COLO829 (cell line): ENCODE measurements around the gene RNLS.
A peak's percentile ranks its signal among the peaks of the same experiment; 100 is the strongest.

ENCODE experiments used
- DNase-seq: peaks from one replicate; pipeline ENCODE4 v3.0.0; 2012; ENCODE audit warnings: low spot score

Gene RNLS

DNA sequence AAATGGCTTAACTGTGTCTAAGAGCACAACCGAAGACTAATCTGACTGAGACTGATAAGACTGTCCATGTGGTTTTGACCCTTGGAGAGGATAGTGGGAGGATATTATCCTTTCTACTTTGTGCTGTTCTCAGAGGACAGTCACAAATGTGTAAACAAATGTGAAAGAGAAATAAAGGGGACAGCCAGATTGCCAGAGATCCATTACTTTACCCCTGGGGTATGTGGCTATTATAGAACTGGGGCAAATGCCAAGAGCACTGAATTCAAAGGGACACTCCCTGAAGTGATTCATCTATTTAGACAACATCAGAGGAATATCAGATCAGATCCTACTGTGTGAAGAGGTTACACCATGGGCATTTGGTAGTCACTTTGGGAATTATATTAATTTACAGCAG is 154.7 kb downstream of the RNLS start:
- peak; percentile 21 for DNase-seq

DNA sequence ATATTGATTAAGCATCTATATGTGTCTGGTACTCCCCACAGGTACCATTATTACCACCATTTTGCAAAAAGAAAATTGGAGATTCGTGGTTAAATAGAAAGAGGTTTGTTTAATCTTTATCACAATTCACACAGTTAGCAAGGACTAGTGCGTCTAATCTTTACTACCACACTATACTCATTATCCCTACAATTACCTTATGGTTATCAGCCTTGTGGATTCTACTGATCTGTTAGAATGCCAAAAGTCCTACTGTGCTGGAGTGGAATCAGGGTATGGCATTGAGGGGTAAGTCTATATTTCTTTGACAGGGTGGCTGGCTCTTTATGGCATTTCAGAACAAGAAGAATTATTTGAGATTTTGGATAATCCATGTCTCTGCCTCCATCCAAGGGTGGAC is 156.1 kb downstream of the RNLS start:
- no peak for DNase-seq

DNA sequence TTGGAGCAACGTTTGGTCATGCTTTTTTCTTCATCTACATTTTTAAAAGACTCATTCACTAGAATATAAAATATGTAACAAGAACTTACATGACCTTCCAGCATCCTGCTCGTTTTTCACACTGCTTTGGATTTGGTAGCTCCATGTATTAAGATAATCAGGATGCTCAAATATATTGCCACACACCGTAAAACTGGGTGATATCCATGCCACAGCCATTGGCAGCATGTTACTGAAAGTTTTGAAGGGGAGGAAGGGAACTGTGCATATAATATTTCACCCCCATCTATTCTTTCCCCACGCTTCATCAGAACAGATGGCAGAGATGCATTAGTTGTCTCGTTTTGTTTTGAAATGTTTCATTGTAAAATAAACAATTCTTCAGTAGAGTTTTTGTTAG is 158.2 kb downstream of the RNLS start:
- DNase-seq, result no peak

DNA sequence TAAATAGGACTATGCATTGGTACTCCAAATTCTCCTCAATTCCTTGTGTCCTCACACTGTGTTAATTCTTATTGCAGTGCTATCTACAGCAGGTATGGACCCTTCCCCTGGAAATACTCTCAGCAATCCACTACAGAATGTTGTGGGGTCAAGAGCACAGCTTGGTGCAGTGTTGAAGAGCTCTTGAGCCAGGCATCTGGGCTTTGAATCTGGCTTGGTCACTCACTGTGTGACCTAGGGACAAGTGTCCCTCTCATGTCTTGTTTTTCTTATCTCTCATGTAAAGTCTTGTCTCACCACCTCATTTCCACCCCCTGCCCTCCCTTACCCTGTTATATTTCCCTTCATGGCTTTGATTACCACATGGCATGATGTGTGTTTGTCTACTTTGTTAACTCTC is 159.4 kb downstream of the RNLS start:
- DNase-seq, result no peak

DNA sequence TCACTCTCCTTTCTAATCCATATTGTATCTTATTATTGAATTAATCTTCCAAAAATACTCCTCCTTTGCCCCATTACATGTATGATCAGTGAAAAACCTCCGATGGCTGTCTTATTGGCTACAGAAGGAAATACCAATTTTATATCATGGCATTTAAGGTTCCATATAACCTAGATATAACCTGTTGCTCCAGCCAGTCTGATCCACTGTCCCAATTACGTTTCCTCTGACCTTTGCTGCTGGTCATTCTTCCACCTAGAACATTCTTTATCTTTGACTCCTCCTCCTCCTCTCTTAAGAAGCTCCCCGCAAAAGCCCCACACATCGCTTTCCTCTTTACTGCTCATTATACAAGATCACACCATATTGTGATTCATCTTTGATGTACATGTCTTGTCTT is 161.5 kb downstream of the RNLS start:
- DNase-seq, result no peak

DNA sequence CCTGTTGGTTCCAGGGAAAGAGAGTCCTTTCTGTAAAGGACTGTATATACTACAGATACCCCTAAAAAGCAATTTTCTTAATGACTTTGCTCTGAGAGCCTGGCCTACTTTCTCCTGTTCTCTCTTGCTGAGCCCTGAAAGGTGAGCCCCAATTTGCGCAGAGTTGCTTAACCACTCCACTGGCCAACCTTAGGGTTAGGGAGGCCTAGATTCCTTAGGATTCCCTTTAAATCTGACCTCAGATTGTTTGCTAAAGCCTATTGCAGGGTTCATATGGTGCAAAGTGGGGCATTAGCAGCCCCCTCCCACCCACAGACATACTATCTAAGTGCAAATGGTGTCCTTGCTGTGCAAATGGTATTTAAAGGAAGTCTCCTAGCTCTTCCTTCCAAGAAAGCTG is 164.2 kb downstream of the RNLS start:
- DNase-seq, result no peak

DNA sequence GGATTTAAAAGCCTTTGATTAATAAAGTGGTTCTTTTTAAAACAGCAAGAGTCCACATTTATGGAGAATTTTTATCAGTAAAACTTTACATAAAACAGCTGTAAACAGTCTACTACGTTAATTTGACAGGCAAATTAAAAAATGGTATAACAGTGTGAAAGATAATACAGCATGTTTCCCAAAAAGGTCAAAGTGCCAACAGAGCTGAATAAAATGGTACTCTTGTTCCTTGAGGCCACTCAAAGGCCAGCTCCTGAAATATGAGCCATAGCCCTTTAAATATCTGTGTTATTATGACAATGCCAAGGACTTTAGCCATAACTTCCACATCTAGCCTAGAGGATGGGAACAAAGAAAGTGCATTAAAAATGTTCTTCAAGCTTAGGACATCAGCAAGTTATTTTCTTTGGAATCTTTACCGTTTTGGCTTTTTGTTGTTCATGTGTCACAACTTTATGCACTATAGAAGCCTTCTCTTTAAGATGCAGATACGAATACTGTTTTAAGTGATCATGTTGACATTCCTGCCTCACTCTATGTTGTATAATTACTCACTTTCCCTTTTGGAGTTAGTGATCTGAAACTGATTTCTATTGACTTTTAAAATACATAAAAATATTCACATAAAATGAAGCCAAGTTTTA is 165.6 kb downstream of the RNLS start:
- DNase-seq, result peak; percentile 25

DNA sequence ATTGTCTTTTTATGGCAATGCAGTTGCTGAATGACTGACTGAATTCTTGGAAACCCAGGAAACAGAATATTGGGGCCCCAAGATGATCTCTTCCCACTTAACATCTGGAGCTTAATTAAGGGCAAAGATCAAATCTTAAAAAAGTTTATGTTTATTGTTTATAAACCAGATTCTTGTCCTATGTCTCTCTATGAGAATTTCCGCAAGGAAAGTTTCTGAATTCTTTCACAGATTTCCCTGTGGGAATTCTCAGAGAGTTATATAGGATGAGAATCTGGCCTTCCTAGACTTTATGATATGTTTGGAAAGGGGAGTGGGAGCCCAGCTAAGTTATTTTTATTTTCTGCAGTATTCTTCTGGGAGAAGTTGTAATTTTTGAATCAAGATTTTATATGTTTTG is 166.3 kb downstream of the RNLS start:
- DNase-seq, result no peak

DNA sequence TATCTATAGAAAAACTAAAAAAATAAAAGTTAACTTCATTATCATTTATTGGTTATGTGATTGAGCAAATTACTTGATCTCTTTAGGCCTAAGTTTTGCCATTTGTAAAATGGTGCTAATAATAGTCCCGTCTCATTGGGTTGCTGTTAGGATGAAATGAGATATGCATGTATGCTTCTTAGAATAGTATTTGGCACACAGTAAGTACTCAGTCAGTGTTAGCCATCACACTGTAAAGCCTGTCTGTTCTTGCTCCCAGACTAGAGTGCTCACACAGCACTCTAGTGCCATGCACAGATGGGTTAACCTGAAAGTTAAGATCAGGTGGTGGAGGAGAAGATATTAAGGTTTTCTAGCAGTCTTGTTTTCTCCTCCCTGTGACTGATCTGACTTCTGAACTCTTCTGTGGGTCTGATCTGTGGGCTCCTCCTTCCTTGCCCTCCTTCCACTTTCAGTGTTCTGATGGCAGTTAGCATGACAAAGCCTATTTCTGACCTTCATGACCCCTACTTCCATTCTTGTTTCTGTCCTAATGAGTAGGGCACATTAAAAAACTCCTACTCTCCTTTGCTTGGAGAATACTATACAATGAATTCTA is 167.5 kb downstream of the RNLS start:
- no peak for DNase-seq

DNA sequence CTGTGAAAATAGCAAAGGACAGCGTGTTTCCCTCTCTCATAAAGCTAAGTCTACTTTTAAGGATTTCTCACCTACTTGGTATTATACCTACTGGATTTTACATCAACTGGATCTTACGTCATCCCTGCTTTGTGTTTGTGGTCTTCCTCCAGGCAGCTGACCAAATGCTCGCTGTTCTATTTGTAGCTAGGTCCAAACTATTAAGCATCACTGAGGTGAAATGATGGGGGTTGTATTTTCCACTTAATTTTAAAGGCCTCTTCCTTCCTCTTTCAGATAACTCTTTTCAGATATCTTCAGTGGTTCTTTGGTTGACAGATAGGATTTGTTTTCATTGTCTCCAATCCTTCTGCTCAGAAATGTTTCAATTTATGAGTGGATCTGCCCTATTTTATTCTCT is 169.7 kb downstream of the RNLS start:
- no peak for DNase-seq

DNA sequence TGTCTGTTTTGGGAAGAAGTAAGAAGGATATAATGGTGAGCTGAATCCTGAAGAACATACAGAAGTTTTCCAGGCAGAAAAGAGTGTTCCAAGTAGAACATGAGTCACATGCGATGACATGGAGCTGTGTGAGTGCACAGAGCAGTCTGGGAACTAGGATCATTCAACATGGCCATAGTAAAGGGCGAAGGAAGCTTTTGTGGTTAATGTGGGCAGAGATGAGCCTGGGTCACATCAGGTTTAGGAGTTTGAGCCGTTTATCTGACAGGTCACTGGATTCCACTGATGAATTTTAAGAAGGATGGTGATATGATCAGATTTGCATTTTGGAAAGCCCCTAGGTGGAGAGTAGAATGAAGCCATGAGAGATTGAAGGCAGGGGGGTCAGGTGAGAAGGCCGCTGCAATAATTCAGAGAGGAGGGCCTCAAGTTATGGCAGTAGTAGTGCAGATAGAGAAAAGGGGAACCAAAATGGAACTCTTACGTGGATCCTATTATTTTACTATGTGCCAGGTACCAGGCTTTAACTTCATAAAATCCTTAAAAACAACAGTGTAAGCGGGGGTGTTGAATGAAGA is 171.3 kb downstream of the RNLS start:
- no peak for DNase-seq

DNA sequence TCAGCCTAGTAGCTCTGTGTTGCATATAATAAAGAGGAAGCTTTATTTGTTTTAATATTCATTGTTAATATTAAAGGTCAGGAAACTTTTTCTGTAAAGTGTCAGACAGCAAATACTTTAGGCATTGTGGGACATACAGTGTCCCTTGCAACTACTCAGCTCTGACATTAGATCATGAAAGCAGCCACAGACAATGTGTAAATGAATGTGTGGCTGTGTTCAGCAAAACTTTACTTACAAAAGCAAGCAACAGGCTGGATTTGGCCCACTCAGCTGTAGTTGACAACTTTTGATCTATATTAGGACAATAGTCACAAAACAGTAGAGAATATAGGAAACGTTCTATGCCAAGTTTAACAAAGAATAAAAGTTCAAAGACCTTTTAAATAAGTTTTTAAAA is 173.3 kb downstream of the RNLS start:
- DNase-seq, result no peak

DNA sequence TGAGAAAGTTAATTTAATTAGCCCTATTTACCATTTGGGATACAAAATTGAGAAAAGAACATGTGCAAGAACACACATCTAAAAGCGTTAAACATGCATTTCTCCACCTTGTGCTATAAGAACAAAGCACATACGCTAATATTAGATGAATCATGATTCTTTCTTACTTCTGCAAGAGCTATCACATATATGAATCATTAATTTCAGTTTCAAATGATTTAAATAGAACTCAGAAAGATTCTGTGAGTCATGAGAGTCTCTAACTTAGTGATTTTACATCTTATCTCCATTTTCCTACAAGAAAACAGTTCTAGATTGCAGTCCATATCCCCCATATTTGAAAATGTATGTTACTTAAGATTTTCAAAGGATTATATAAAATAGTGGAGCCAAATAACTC is 173.9 kb downstream of the RNLS start:
- DNase-seq, result no peak

DNA sequence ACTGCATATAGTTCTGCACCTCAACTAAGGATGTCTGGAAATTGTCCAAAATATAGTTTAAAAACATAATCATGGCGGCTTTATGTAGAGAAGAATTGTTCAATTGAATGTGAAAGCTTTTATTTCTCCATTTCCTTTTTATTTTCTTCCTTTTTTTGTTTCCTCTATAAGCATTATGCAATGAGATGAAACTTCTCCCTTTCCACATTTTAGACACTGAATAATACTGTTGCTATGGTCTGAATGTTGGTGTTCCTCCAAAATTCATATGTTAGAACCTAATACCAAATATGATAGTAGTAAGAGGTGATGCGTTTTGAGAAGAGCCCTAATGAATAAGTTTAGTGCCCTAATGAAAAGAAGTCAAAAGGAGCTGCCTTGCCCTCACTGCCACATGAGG is 175.0 kb downstream of the RNLS start:
- no peak for DNase-seq

DNA sequence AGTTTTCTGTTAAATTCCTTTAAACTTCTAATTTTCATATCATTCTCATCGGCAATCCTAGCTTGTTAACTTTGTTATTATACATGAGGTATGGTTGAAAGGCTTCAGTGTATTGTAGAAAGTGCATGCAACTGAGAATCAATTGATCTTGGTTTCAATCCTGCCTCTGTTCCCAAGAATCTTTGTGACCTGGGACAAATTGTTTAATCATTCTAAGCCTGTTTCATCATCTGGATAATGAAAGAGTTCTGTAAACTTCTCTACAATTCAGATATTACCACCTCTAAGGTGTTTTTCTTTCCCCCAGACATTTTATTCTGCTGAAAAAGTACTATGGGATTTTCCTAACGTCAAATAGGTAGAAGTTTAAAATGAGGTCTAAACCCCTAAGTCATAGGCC is 179.0 kb downstream of the RNLS start:
- no peak for DNase-seq

DNA sequence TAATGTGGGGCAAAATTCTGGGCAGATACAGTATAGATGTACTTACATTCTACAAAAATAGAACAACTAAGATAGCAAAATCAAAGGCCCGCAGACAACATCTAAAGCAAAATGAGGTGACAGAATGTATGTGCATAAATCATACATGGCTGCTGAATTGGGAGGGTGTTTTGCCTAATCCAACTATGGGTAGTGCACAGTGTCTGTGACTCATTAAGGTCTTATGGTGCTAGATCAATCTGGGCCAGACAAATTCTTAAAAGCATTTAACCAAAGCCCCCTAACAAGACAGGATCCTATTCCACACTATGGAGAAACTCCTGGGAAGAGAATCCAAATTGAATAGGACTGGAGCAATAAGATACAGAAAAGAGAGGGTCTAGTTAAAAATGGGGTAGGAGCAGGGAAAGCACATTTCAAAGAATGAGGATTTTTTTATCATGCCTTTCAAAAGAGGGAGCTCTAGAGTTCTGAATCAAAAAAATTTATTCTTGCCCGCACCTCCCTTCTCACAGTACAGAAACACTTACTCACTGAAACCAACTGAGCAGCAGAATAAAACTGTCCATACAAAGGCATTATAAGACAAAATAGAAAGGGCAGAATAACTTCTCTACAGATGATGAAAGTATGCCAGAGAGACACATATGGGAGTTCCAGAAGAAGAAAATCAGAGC is 181.3 kb downstream of the RNLS start:
- DNase-seq, result no peak

DNA sequence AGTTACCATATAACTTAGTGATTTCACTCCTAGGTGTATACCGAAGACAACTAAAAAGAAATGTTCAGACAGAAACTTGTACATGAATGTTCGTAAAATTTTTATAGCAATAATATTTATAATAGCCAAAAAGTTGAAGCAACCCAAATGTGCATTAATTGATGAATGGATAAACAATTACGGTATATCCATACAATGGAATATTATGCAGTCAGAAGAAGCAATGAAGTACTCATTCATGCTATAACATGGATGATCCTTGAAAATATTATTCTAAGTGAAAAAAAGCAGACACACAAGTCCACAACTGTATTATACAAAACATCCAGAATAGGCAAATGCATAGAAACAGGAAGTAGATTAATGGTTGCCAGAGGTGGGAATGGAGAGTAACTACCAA is 183.9 kb downstream of the RNLS start:
- no peak for DNase-seq

DNA sequence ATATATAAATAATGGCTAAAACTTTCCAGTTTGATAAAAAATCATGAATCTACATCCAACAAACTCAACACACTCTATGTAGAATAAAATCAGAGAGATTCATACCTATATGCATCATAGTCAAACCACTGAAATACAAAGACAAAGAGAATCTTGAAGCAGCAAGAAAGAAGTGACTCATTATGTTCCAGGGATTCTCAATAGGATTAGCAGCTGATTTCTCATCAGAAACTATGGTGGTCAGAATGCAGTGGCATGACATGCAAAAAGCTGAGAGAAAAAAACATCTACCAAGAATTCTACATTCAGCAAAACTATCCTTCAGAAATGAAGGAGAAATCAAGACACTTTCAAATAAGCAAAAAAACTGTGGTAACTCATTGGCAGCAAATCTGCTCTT is 187.4 kb downstream of the RNLS start:
- no peak for DNase-seq

DNA sequence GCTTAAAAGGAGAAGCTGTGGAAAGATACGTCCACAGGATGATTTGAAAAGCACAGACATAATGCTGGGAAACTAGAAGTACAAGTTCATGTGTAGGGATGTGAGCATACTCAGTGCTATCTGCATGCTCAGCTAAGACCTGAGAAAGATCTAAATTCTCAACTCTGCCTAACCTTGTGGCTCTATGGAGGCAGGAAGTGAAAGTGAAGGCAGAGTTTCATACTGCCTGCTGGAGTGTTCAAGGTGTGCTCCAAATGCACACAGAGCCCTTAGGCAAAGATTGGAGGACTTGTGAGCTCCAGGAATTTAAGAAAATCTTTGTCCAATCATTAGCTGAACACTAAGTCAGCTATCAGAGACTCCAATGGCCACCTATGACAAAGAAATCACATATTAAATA is 190.9 kb downstream of the RNLS start:
- DNase-seq, result no peak

DNA sequence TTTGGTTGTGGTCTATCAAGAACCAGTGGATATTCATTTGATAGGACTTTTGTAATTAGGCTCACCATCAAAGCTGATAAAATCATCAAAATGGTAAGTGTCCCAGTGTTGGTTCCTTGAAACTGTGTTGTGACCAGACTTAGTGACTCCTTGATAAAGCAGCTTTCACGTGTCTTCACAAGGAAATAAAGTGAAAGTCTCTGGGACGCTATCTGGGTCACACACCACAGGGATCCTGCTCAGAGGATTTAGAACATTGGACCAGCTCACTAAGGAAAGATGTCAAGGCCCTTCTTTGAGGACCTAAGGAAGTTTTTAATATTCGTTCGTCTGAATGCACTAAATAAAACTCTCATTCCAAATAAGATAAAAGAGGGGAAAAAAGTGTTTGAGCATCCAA is 193.1 kb downstream of the RNLS start:
- DNase-seq, result no peak

DNA sequence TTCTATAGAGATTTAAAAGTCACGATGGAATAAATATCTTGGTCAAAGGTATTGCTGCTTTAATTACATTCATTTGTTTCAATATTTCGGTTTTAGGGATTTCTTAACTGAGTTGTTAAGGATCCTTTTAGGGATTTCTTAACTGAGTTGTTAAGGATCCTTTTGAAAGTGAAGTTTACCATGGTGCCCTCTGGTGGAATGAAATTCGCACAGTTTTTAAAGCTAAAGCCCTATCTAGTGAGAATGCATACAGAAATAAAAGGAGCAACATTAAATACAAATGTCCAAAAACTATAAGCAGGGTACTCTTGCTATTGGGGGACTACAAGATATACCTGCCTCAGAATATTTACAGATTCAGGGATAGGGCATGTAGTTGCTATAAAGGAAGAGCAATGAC is 193.7 kb downstream of the RNLS start:
- DNase-seq, result no peak

DNA sequence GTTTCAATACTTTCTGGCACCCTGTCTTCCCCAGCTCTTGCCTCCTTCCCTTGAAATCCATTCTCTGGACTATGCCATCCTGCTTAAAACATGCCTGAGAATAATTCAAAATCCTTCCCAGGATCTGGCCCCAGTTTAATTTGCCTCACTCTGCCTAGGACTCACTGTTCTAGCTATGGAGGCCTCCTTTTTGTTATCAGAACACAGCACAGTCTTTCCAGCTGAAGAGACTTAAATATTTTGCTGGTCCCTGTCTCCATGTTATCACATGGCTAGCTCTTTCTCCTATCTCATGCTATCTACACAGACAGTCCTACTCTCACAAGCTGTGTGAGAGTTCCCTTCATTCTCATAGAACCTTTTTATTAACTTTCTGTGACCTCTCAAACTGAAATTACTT is 194.8 kb downstream of the RNLS start:
- DNase-seq, result no peak
